ENCODE results near the gene NXNL1.
"Not testable (repeated sequence)": the region's sequence is repeated elsewhere in the genome, so short reads cannot be mapped to it uniquely, and the experiment has no call there.

The NXNL1 gene

DNA sequence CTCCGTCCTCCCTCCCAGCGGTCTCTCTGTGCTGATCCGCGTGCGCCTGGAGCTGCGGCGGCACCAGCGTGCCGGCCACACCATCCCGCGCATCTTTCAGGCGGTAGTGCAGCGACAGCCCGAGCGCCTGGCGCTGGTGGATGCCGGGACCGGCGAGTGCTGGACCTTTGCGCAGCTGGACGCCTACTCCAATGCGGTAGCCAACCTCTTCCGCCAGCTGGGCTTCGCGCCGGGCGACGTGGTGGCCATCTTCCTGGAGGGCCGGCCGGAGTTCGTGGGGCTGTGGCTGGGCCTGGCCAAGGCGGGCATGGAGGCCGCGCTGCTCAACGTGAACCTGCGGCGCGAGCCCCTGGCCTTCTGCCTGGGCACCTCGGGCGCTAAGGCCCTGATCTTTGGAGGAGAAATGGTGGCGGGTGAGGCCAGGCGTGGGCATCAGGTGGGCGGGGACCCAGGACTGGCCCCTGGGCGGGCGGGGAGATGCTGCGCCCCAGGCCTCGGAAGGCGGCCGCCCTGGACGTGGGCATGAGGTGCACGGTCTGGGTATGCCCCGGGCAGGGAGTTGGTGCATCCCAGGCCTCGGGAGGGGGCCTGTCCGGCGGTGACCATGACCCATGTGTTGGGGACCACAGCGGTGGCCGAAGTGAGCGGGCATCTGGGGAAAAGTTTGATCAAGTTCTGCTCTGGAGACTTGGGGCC, 26.0 kb upstream of the NXNL1 start:
- no peak for DNase-seq (ENCODE audit: low read depth)

DNA sequence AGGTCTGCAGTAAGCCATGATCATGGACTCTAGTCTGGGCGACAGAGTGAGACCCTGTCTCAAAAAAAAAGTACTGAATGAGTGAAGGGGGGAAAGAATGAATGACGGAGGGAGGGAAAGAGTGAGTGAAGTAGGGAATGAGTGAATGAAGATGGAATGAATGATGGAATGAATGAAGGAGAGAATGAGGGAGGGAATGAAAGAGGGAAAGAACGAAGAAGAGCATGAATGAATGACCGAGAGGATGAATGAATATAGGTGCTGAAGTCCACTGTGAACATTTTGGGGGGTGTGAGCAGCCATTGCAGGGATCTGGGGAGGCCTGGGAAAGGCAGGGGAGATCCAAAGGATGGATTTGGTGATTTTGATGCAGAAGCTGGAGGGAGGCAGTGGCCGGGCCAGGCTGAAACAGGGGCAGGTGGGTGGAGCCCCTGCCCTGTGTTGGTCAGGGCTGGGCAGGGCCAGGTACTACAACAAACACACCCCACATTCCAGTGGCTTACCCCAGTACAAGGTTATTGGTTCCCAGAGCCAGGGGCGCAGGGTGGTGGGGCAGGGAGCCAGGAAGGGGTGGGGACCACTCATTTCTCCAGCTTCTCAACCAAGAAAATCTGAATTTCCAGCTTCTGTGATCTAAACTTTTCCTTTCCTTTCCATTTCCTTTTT, 23.9 kb upstream of the NXNL1 start:
- DNase-seq (ENCODE audit: low read depth) = no peak

DNA sequence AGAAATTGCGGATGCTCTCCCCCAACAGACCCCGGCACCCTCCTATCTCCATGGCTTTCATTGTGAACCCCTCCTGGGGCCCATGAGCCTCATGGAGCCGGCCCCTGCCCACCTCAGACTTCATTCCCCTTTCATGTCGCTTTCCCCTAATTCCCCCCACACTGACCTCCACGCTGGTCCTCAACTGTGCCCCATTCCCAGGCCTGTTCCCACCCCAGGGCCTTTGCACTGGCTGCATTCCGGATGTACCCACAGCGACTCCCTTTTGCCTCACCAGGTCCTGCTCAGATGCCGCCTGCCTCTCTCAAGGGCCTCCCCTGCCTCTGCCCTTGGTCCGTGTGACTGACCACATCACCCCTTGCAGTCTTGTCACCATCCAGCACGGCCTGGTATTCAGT, 22.9 kb upstream of the NXNL1 start:
- DNase-seq (ENCODE audit: low read depth) = no peak

DNA sequence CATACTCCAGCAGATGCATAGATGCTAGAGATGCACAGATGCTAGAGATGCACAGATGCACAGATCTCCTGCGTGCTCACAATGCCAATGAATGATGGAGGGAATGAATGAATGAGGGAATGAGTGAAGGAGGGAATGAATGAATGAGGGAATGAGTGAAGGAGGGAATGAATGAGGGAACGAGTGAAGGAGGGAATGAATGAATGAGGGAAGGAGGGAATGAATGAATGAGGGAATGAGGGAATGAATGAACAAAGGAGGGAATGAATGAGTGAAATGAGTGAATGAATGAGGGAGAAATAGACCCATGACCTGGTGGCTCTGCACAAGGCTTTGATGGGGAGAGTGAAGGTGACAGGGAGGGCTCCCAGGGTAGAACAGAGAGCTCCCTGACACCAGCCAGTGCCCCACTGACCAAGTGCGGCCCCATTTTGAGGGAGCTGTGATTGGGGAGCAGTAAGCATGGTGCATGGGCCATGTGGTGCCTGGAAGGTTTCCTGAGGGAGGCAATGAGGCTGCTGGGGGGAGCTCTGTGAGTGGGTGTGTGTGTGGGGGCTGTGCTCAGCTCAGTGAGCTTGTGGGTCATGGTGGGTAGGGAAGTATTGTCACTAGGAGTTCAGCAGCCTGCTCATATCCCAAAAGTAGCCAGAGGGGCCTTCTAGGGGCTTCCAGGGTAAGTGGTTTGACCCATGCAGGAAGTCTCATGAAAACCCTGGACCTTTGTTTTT, 22.3 kb upstream of the NXNL1 start:
- DNase-seq (ENCODE audit: low read depth) = no peak

DNA sequence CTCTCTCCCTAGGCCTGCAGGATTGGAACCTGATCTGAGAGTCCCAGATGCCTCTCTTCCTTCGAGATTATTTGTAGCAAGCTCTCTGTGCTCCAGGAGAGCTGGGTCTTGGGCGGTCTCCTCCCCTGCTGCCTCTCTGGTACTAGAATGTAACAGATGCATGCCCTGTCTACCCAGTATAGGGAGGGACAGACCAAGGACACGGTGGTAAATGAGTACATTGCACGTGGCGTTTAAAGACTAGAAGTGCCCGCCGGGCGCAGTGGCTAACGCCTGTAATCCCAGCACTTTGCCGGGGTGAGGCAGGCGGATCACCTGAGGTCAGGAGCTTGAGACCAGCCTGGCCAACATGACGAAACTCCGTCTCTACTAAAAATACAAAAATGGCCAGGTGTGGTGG, 21.3 kb upstream of the NXNL1 start:
- DNase-seq (ENCODE audit: low read depth) = no peak

DNA sequence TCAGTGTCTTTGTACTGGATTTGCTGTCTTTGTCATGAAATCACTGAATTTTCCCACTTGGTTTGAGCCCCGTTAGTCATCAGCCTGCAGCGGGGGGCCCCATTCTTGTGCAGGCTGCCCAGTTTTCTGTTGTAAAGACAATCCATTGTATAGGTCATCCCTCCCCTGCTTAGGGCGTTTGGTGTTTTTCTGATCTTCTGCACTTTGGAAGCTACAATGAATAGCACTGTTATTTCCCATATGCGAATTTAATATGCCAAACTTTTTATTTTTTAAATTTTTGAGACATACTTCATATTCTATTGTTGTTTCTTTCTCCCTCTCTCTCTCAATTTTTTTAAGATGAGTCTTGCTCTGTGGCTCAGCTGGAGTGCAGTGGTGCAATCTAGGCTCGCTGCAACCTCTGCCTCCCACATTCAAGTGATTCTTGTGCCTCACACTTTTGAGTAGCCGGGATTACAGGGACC, 18.6 kb upstream of the NXNL1 start:
- DNase-seq (ENCODE audit: low read depth) = peak; percentile 83

DNA sequence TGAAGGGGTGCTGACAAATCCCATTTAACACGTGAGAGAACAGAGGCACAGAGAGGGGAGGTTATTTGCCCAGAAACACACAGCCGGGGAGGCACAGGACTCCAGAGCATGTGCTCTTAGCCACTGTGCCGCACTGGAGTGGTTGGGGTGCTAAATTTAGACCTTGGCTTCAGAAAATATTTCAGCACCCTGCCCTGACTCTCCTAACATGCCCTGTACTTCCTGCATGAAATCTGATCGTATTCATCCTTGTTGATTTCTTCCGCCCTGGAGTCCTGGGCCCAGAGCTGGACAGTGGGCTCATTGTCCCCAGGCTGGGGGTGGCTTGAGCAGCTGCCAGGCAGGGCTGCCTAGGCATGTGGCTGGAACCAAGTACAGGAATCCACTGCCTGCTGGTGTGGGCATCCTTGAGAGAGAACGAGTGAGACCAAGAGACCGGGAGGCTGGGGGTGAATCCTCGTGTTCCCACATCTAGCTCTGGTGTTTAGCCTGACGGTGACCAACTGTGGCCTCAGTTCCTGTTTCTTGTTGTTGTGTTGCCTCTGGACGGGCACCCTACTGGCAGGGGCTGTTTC, 14.9 kb upstream of the NXNL1 start:
- no peak for DNase-seq (ENCODE audit: low read depth)

DNA sequence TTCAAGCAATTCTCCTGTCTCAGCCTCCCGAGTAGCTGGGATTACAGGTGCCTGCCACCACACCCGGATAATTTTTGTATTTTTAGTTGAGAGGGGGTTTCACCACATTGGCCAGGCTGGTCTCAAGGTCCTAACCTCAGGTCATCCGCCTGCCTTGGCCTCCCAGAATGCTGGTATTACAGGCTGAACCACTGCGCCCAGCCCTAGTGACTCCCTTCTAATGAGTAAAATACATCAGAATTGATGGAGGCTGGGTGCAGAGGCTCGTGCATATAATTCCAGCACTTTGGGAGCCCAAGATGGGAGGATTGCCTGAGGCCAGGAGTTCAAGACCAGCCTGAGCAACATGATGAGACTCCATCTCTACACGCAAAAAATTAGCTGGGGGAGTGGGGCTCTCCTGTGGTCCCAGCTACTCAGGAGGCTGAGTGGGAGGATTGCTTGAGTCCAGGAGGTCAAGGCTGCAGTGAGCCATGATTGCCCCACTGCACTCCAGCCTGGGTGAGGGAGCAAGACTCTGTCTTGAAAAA, 14.3 kb upstream of the NXNL1 start:
- DNase-seq (ENCODE audit: low read depth) = not testable (repeated sequence)

DNA sequence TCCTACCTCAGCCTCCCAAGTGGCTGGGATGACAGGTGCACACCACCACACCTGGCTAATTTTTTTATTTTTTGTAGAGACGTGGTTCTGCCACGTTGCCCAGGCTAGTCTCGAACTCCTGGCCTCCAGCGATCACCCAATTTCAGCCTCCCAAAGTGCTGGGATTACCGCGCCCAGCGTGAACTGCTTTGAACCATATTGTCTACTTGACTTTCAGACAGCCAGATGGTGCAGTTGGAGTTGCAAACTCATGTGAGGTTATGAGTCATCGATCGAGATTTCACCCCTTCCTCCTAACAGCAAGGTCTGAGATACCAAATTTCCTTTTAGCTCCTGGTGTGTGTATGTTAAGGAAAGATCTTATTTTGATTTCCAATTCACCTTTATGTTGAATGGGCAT, 12.3 kb upstream of the NXNL1 start:
- peak; percentile 77 for DNase-seq (ENCODE audit: low read depth)

DNA sequence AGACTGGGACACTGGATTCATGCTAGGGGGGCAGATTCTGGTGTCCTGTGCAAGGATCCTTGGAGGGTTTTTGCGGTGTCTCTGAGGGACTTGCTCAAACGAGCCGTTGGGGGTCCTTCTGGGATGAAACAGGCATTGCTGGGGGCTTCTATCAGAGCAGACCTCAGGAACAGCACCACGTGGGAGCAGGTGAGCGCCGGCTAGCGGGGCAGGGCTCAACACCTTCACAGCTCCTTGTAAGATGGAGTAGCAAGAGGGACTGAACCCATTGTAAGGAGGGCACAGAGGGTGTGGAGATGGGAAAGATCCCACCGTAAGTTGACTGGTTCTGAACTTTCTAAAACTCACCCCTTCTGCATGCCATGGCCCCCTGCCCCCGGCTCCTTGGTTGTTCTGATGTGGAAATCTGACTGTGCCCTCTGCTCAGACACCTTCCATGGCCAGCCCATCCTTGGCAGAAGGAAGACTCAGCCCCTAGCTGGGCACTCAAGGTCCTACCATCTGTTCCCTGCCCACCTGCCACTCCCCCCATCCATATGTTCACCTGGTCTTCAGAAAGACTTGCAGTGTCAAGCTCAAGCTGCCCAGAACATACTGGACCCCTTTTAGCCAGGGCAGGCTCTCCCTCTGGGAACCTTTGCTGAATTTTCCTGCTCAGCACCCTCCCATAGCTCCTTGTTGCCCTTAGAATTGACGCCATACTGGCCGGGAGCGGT, 10.8 kb upstream of the NXNL1 start:
- no peak for DNase-seq (ENCODE audit: low read depth)

DNA sequence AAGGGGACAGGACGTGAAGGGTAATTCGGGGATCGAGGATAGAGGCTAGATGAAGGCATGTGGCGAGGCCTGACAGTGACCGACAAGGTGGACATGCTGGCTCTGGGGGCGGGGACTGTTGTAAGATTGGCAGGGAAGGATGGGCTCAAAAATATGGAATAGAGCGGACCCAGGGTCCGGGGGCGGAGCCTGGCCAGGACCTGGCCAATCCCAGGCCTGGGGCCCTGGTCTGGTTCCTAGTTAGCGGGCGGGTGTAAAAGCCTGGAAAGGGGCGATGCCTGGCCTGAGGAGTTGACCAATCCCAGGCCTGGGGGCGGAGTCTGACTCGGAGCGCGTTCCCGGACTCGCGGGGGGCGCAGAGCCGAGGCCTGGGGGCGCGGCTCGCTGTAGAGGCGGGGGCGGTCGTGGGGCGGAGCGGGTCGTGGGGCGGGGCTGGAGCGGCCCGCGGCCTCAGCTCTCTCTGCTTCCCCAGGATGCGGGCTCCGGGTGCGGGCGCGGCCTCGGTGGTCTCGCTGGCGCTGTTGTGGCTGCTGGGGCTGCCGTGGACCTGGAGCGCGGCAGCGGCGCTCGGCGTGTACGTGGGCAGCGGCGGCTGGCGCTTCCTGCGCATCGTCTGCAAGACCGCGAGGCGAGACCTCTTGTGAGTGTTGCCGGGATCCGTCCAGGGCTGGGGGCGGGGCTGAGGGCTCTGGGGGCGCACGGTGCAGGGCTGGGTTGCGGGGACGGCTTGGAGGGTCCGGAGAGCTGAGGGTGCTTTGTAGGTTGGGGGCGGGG, 9.5 kb upstream of the NXNL1 start, which contains the start of gene SLC27A1:
TSS of gene SLC27A1 (plus strand) at position 457 of the 774 bp plus-strand sequence. CDS start at position 474, 17 bp downstream.
- peak; percentile 98 for DNase-seq (ENCODE audit: low read depth)

DNA sequence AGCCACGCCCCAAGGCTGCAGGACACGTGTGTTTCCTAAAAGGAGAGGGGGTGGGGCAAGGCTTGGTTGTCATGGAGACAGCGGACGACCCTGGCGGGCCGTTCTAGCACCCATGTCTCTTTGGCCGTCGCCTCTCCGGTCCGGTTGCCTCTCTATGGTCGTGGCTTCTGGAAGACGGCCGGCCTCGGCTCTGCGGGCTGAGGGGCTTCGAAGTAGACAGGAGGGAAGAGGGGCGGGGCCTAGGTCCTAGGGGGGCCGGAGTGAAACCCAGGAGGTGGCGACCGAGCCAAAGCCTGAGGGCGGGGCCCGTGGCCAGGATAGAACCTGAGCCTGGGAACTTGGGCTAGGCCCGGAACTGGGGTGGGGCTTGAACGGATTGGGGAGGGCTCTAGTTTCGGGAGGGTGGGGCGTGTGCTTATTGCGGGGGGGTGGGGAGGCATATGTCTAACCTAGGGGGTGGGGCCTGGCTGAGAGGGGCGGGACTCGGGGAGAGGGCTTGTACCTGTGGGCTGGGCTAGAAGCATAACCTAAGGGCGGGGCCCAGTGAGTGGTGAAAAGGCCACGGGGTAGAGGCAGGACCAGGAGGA, 8.8 kb upstream of the NXNL1 start:
- peak; percentile 86 for DNase-seq (ENCODE audit: low read depth)

DNA sequence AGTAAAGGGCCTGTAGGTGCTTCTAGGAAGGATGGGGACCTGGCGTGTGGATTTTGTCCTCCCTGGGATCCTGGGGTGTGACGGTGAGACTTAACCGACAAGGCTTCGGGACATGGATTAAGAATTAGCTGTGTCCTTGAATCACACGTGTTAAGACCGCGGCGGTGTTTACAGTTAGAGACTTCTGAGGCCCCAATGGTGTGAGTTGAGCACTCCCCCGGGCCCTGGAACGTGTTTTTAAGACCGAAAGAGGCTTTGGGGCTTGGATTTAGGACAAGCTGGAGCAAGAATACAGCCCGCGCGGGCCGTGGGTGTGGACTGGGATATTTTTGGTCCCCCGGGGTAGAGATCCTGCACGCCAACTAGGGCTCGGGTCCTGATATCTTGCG, 8.4 kb upstream of the NXNL1 start:
- no peak for DNase-seq (ENCODE audit: low read depth)

DNA sequence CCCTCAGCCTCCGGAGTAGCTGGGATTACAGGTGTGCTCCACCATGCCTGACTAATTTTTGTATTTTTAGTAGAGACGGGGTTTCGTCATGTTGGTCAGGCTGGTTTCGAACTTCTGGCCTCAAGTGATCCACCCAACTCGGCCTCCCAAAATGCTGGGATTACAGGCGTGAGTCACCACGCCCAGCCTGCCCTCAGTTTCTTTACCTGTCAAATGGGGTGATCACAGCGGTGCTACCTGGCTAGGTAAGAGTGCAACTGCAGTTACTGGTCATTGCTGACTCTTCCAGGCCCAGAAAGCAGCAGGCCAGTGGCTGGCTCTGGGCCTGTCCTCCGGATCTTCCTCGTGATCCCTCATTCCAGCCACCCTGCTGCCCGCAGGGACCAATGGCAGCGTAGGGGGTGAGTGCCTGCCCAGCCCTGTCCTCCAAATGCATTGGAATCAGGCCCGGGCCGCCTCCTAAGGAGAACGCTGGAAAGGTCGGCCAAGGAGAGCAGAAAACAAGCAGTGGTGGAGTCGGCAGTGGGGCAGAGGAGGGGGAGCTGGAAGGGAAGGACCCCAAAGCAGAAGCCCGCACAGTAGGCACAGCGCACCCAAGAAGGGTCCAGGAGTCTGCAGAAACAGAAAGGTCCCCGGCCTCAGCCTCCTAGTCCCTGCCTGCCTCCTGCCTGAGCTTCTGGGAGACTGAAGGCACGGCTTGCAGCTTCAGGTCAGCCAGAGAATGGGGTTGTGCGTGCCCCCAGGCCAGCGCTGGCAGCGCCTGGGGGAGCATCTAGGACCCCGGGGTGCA, 7.8 kb upstream of the NXNL1 start:
- no peak for DNase-seq (ENCODE audit: low read depth)

DNA sequence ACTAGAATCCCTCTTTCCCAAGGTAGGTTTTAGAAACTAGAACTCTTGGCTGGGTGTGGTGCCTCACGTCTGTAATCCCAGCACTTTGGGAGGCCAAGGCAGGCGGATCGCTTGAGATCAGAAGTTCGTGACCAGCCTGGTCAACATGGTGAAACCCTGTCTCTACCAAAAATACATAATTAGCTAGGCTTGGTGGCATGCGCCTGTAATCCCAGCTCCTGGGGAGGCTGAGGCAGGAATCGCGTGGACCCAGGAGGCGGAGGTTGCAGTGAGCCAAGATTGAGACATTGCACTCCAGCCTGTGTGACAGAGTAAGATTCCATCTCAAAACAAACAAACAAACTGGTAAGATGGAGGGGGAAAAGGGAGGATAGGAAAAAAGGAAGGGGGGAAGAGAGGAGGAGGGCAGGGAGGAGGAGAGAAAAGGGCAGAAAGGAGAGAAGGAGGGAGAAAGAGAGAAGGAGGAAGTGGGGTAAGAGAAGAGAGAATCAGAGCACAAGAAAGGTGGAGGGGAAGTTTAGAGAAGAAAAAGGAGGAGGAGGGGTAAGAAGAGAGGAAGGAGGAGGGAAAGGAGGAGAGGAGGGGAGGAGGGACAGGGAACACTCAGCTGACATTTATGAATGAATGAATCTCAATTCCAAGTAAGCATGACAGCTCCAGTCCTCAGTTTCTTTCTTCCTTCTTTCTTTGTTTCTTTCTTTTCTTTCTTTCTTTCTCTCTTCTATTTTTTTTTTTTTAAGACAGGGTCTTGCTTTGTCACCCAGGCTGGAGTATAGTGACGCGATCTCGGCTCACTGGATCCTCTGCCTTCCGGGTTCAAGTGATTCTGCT, 7.0 kb upstream of the NXNL1 start:
- DNase-seq (ENCODE audit: low read depth) = no peak

DNA sequence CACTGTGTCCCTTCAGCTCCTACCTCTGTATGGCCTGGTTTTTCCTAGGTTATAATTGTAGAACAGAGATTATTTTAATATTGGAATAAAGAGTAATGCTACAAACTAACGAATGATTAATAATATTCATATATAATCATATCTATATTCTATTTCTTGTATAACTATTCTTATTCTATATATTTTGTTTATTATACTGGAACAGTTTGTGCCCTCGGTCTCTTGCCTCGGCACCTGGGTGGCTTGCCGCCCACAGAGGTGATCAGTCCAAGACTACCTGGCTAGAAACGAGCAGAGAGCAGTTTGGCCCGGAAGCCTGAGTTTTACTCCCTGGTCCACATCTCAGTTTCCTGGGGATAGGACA, 5.7 kb upstream of the NXNL1 start:
- DNase-seq (ENCODE audit: low read depth) = no peak

DNA sequence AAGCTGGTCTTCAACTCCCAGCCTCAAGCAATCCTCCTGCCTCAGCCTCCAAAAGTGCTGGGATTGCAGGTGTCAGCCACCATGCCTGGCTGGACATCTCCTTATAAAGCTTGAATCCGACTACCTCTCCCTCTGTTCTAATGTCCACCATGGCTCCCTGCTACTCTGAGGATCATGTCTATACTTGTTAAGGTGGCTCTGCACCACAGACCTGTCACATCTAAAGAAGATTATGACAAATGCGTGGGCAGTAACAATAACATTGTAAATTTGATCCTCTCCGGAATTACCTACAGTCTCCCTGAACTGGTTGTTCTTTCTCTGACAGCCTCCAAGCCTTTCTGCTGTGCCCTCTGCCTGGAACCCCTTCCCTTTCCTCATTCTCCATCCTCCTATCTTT, 1.8 kb downstream of the NXNL1 start:
- DNase-seq (ENCODE audit: low read depth) = no peak

DNA sequence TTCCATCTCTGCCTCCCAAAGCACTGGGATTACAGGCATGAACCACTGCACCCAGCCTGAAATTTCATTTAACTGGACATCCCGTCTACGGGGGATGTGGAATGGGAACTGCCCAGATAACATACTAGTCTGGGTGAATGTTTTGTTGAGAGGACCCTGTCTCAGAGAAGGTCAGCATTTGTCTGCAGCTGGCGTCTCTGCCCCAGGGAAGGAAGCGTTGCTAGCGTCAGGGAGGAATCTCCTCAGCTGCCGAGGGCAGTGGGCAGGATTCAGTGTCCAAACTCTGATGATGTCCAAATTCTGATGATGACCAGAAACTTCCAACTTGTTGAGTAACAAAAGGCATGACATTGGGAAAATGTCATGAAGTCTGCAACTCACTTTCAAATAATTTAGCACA, 3.1 kb downstream of the NXNL1 start:
- no peak for DNase-seq (ENCODE audit: low read depth)

DNA sequence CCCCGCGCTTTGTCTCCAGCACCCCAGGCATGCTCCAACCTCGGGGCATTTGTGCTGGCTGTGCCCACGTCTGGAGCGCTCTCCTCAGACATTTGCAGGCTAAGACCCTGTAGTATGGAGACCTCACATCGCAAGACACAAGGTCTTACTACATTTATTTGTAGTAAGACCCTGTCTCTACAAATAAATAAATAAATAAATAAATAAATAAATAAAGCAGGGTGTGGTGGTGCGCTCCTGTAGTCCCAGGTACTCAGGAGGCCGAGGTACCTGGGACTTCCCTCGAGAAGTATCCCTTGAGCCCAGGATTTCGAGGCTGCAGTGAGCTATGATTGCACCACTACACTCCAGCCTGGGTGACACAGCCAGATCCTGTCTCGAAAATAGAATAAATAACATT, 4.6 kb downstream of the NXNL1 start:
- no peak for DNase-seq (ENCODE audit: low read depth)
